Mucosa of descending colon (tissue), 3 donors: ENCODE data around the gene FIG4. TPM values are rescaled to one million over a fixed set of nuclear protein-coding genes. Genes with fewer than 3 reads are reported as not detected.

Experiments
- ATAC-seq: fragments of 200-7000 bp; cut with Tn5 transposase; one replicate; pipeline ENCODE4 v1.9.1; 2020; ENCODE audit warnings: mild to moderate bottlenecking, moderate library complexity
- DNase-seq, 3 donors: peaks; one replicate each; pipeline ENCODE4 v3.0.0-alpha.2; 2020
- H3K36me3 ChIP-seq: fragments of 200-600 bp; one replicate; pipeline ENCODE4 v1.8.0; 2021; ENCODE audit warnings: low read depth, mild to moderate bottlenecking
- H3K4me1 ChIP-seq: fragments of 200-600 bp; one replicate; pipeline ENCODE4 v1.8.0; 2021; ENCODE audit warnings: low read depth, mild to moderate bottlenecking
- H3K4me3 ChIP-seq: fragments of 200-600 bp; one replicate; pipeline ENCODE4 v1.8.0; 2021; ENCODE audit warnings: mild to moderate bottlenecking
- H3K9me3 ChIP-seq: fragments of 200-600 bp; one replicate; pipeline ENCODE4 v1.8.0; 2021; ENCODE audit warnings: mild to moderate bottlenecking
- CTCF ChIP-seq: fragments of 200-600 bp; IDR thresholded peaks from one replicate; pipeline ENCODE4 v1.8.0; 2022; ENCODE audit warnings: antibody characterized with exemption, mild to moderate bottlenecking
- intact Hi-C, 2 donors: fragments of 100-400 bp; cut with DNase I in 1 of 2; cut with micrococcal nuclease in 1 of 2; formaldehyde crosslinking; loops; one replicate each; pipeline versions ENCODE4 v1.11.0 to v1.11.1; 2022; cut with DNase I, micrococcal nuclease
- total RNA-seq, 3 donors: library from RNA; stranded (reverse); fragmentation: NEBNext Ultra II Directional in 2 of 3; extraction: Animal tissue kit (Norgen Biotek cat#: 25700) in 2 of 3; gene quantifications; one replicate each; pipeline versions ENCODE4 v1.2.1 to v1.2.4, GENCODE V29; 2021 to 2023
- donor health status: DM: no; HTN: no; CAD: no; lungs with moderate emphysema.
- donor health status: DM: no; HTN: no; CAD: no.
- donor health status: DM: no; HTN: yes; CAD: no.

The FIG4 gene
- total RNA-seq, 3 donors from 2014 or later, result 14.9 to 18.6 (median 15.9) TPM

GRCh38 chr6:109834131-109834530, 143.0 kb downstream of the FIG4 start:
- DNase-seq, result no peak
- peaks cover 11% of the 10 kb centered on the region for H3K9me3 ChIP-seq
- H3K4me3 ChIP-seq, result no peak overlapping the region
- ATAC-seq, result no peak
- TF ChIP-seq CTCF, result no peak
- no peaks in the 10 kb centered on the region for H3K4me1 ChIP-seq
- no peaks in the 10 kb centered on the region for H3K36me3 ChIP-seq
- intact Hi-C loops, result no loop called here

- DNase-seq (peak in 1 of 3 donors; percentile 10), ATAC-seq (peak; percentile 19)
- Histone ChIP-seq H3K4me1 (no peaks in the 10 kb centered on the region), H3K4me3 (no peak overlapping the region), H3K9me3 (peaks cover 8% of the 10 kb centered on the region), H3K36me3 (no peaks in the 10 kb centered on the region)
- intact Hi-C loops, result no loop called here
- TF ChIP-seq CTCF, result no peak
These were observed 143.7 kb downstream of the FIG4 start for GRCh38 chr6:109834595-109835437.

- DNase-seq (no peak), ATAC-seq (no peak)
- TF ChIP-seq CTCF, result no peak
- no peak overlapping the region for H3K4me3 ChIP-seq
- H3K9me3 ChIP-seq, result no peaks in the 10 kb centered on the region
- H3K4me1 ChIP-seq, result no peaks in the 10 kb centered on the region
- intact Hi-C loops, result no loop called here
- no peaks in the 10 kb centered on the region for H3K36me3 ChIP-seq
These were observed 148.9 kb downstream of the FIG4 start for GRCh38 chr6:109840034-109840433.

- DNase-seq, result no peak
- H3K9me3 ChIP-seq, result no peaks in the 10 kb centered on the region
- no peak for ATAC-seq
- H3K4me1 ChIP-seq, result no peaks in the 10 kb centered on the region
- TF ChIP-seq CTCF, result no peak
- H3K4me3 ChIP-seq, result no peak overlapping the region
- intact Hi-C loops, result no loop called here
- no peaks in the 10 kb centered on the region for H3K36me3 ChIP-seq
These were observed 149.7 kb downstream of the FIG4 start for GRCh38 chr6:109840796-109841195.

GRCh38 chr6:109841869-109842268, 150.8 kb downstream of the FIG4 start:
- H3K9me3 ChIP-seq, result no peaks in the 10 kb centered on the region
- intact Hi-C loops, result no loop called here
- no peak for TF ChIP-seq CTCF

More at GRCh38 chr6:109841869-109842268, 150.8 kb downstream of the FIG4 start:
- DNase-seq (no peak), ATAC-seq (no peak)
- Histone ChIP-seq H3K4me3 (no peak overlapping the region), H3K4me1 (no peaks in the 10 kb centered on the region), H3K36me3 (no peaks in the 10 kb centered on the region)
